Measurements from ENCODE around the gene CDK5RAP3.

The CDK5RAP3 gene

DNA sequence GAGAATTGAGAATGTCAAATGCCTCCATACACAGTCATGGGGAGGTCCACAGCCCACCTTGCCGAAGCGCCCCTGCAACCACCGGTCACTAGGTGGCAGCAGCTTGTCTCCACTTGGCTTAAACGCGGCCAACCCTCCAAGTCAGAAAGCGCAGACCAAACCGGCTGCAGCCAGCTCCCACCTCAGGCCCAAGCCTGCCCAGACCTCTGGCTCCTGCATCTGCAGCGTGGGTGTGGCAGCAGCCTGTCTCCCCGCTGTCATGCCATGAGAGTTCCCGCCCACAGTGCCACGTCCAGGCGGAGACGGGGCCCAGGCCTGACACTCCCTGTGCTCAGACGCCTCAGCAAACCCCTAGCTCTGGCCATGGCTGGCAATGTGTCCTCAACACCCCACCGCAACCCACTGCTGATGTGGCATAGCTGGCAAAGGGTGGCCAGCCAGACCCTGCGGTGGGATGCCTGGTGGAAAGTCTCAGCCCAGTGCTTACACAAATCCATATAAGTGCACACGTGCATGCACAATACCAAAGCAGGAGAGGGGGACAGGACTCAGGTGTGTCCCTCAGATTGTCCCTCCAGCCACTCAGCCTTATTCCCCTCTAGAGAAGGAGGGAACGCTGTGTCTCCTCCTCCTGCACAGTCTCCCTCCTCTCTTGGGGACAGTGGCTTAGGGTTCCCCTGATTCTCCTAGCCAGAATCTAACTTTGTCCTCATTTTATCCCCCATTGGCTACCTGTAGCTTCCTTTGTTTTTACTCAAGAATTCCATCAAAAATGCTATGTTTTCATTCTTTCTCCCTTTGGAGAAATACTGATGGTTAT lies 55.8 kb downstream of the CDK5RAP3 start:
- peak; percentile 66 to 67 for DNase-seq

DNA sequence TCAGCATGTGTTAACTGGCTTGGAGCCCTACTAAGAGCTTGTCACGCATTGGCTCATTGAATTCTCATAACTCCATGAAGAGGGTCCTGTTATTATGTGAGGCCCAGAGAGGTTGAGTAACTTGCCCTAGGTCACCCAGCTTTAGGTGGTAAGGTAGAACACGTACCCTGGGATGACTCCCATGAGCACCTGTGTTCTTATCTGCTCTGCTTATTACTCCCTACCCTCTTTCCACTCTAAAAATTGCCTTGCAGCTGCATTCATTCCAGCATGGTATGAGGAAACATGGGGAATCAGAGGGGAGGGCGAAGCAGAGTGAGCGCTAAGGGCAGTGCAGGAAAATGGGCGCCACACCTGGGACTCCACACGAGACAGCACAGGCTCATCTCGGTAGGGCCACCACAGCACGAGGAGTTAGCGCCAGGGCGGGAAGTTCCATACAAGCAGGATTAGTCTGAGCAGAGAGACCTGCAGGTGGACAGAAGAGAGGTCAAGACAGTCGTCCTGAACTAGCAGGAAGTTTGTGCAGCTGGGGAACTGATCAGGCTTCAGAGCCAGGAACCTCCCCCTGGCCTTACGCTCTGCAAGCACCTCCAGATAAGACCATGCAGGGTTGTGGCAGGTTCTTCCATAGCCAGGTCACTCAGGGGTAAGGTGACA lies 56.5 kb downstream of the CDK5RAP3 start:
- DNase-seq, result no peak

DNA sequence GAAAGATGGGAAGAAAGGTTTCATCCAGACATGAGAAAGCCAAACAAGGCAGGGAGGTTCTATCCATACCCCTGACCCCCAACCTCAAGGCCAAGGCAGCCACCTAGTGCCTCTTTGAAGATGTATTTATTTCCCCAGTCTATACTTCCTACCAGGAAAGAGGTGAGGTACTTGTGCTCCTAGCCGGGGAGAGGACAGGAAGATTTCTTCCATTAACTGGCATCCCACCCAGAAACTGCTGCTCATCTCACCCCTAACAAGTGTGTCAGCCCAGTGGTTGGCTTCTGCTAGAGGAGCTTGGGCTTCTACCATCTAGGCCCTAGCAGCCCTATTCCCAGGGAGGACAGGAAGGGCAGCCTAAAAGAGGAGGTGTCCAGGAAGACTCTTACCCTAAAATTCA lies 57.8 kb downstream of the CDK5RAP3 start:
- no peak for DNase-seq

DNA sequence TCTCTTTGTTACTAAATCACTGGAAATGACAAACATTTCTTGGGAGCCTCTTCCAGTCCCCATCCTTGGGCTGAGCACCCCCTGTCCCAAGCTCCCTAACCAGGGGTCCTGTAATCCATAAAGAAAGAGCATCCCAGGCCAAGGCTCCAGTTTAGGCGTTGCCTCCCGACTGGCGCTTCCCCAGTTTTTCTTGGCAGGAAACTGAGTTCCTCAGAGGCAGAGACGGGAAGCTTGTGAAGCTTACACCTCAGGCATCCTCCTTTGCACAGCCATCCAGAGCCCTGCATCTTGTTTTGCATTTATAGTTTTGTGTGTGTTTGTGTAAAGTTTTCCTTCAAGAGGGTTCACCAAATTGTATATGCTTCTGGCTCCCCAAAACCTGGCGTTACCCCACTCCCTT lies 59.6 kb downstream of the CDK5RAP3 start:
- no peak for DNase-seq
